Lung (tissue), 12 donors: Measurements from ENCODE around the gene DYNLRB1. TPM values are rescaled to one million over a fixed set of nuclear protein-coding genes. Genes with fewer than 3 reads are reported as not detected.

Experiments
- ATAC-seq: fragments of 200-7000 bp; cut with Tn5 transposase; one replicate; pipeline ENCODE4 v1.9.1; 2020; ENCODE audit warnings: moderate number of reproducible peaks; ENCODE audit not compliant: insufficient read depth, low FRiP score
- DNase-seq, 3 donors: peaks; one replicate each; pipeline ENCODE4 v3.0.0-alpha.2; 2013 to 2017
- H3K27ac ChIP-seq, 2 donors: one replicate each; pipeline ENCODE4 v1.5.1; 2013; ENCODE audit warnings: mild to moderate bottlenecking in 2 of 2, moderate library complexity in 2 of 2, control low read depth in 1 of 2, inconsistent platforms in 1 of 2, low read depth in 1 of 2, low read length in 1 of 2
- H3K27me3 ChIP-seq, 3 donors: one replicate each; pipeline ENCODE4 v1.5.1; 2013; ENCODE audit warnings: low read length in 2 of 3; ENCODE audit not compliant: control insufficient read depth in 3 of 3, insufficient read depth in 3 of 3
- H3K36me3 ChIP-seq, 4 donors: one replicate each; pipeline ENCODE4 v1.5.1; 2013; ENCODE audit warnings: low read length in 4 of 4, mild to moderate bottlenecking in 1 of 4, moderate library complexity in 1 of 4; ENCODE audit not compliant: control insufficient read depth in 4 of 4, insufficient read depth in 4 of 4
- H3K4me1 ChIP-seq, 5 donors: one replicate each; pipeline ENCODE4 v1.5.1; 2013; ENCODE audit warnings: low read length in 5 of 5, mild to moderate bottlenecking in 2 of 5, moderate library complexity in 1 of 5; ENCODE audit not compliant: control insufficient read depth in 5 of 5, insufficient read depth in 5 of 5
- H3K4me3 ChIP-seq: one replicate; pipeline ENCODE4 v1.5.1; 2013; ENCODE audit warnings: mild to moderate bottlenecking, control low read depth, moderate library complexity
- H3K9ac ChIP-seq, 2 donors: one replicate each; pipeline ENCODE4 v1.5.1; 2013; ENCODE audit warnings: low read length in 2 of 2, control low read depth in 1 of 2; ENCODE audit not compliant: insufficient read depth in 1 of 2
- H3K9me3 ChIP-seq, 4 donors: one replicate each; pipeline ENCODE4 v1.5.1; 2013; ENCODE audit warnings: low read length in 3 of 4, mild to moderate bottlenecking in 1 of 4, moderate library complexity in 1 of 4; ENCODE audit not compliant: control insufficient read depth in 4 of 4, insufficient read depth in 3 of 4
- WGBS, 2 donors: extraction: QIAGEN DNeasy Blood & Tissue Kit; methylation state at CpG; one replicate each; pipeline ENCODE4 v1.1.7; 2013; 5-methylcytosine and 5-hydroxymethylcytosine counted together
- polyA plus RNA-seq, 2 donors: library from polyadenylated mRNA; stranded (reverse); fragments of 200-250 nt; gene quantifications; one replicate each; pipeline ENCODE4 v1.2.1, GENCODE V29; 2013
- total RNA-seq, 2 donors: library from RNA; depleted of rRNA in 1 of 2; stranded (reverse); fragments of >200 nt in 1 of 2; gene quantifications; one replicate each; pipeline ENCODE4 v1.2.1, GENCODE V29; 2014 to 2021
- TF ChIP-seq, protein P1 (sequence below): IDR thresholded peaks from 2 replicates; pipeline ENCODE4 v1.5.1; 2012; ENCODE audit warnings: mild to moderate bottlenecking; ENCODE audit errors: control extremely low read depth, extremely low read depth
- donor health status: control.
- donor health status: control.
- donor health status: Bipolar disorder and iron deficiency.
- donor health status: healthy.
- donor health status: DM: yes; HTN: yes; CAD: no.

Gene DYNLRB1
- total and polyA plus RNA-seq, 4 donors, result 77.3 to 433 (median 156) TPM

DNA sequence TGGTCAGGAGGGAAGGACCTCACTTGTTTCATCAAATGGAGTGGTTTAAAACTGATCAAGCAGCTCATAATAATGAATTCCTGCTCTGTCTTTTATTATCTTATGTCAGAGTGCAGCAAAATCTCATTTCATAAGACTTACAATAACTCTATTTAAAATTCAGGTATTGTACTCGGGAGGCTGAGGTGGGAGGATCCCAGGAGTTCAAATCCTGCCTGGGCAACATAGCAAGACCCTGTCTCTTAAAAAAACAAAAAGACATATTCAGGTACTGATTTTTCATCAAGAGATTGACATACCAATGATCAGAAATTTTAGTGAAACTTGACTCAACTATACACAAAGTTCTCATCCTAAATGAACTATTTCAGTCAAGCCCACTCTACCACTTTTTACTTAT, 5.6 kb upstream of the DYNLRB1 start:
- WGBS, 2 donors, result 98 to 100% methylated on average over 1 of the region's 1 CpG
- H3K27me3 ChIP-seq, result no peaks in the 10 kb centered on the region
- no peaks in the 10 kb centered on the region for H3K9me3 ChIP-seq
- ATAC-seq (no peak), DNase-seq (no peak)
- TF ChIP-seq, protein P1, sequence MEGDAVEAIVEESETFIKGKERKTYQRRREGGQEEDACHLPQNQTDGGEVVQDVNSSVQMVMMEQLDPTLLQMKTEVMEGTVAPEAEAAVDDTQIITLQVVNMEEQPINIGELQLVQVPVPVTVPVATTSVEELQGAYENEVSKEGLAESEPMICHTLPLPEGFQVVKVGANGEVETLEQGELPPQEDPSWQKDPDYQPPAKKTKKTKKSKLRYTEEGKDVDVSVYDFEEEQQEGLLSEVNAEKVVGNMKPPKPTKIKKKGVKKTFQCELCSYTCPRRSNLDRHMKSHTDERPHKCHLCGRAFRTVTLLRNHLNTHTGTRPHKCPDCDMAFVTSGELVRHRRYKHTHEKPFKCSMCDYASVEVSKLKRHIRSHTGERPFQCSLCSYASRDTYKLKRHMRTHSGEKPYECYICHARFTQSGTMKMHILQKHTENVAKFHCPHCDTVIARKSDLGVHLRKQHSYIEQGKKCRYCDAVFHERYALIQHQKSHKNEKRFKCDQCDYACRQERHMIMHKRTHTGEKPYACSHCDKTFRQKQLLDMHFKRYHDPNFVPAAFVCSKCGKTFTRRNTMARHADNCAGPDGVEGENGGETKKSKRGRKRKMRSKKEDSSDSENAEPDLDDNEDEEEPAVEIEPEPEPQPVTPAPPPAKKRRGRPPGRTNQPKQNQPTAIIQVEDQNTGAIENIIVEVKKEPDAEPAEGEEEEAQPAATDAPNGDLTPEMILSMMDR, result no peak
- peaks cover 0 to 7% (median 0%) of the 10 kb centered on the region in 5 donors for H3K4me1 ChIP-seq
- H3K36me3 ChIP-seq, result peaks cover 8 to 22% (median 19%) of the 10 kb centered on the region in 4 donors
- no peak overlapping the region for H3K9ac ChIP-seq
- H3K4me3 ChIP-seq, result no peak overlapping the region
- H3K27ac ChIP-seq, result no peak overlapping the region

DNA sequence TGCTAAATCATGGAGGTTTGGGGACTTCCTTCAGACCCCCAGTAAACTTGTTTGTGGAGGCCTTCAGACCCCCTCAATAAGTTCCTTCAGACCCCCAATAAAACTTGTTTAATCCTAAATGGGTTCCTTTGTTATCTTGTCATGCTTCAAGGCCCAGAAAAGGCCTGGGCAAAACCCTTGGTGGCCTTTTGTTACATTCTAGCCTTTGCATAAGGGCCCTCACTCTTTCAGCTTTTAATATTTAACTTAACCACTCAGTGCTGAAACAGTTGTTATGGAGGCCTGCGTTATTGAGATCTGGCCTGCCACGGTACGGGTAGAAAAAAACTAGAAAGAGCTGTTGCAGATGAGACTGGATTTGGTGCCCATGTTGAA, 4.3 kb upstream of the DYNLRB1 start:
- H3K4me1 ChIP-seq, result peaks cover 0 to 8% (median 0%) of the 10 kb centered on the region in 5 donors
- no peak overlapping the region for H3K4me3 ChIP-seq
- ATAC-seq (no peak), DNase-seq (peak in 2 of 3 donors; percentile 29 to 38)
- H3K27me3 ChIP-seq, result no peaks in the 10 kb centered on the region
- TF ChIP-seq, protein P1, result no peak
- no peaks in the 10 kb centered on the region for H3K9me3 ChIP-seq
- H3K27ac ChIP-seq, result no peak overlapping the region
- no peak overlapping the region for H3K9ac ChIP-seq
- peaks cover 4 to 13% (median 11%) of the 10 kb centered on the region in 4 donors for H3K36me3 ChIP-seq
- 78 to 90% methylated on average over 3 of the region's 3 CpGs for WGBS, 2 donors

DNA sequence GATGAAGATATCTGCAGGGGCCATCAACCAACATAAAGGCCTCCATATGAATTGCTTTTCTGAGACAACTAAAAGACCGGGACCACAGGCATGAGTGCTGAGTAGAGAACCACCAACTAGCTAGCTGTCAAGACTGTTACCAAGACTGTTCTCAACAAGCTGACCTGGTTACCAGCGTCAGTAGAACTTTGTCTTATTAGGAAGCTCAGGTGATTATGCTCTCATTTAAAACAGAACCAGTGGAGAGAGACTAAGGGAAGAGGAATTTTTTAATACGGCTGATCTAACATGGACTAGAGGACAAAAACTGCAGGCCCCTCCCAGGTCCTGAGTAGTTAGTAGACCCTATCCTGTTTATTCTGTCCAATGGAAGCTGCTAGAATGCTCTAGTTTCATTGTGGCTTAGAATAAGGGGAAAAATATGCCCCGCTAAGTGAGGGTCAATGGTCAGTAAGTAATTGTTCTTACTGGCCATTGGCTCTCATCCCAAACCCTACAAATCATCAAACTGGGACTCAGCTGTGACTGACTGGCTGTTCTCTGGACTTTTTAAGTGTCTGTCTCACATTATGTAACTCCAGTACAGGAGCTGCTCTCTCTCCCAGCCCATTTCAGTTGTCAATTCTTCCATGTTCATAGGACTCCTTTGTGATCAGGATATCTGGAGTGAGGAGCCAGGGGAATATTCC, 3.8 kb upstream of the DYNLRB1 start:
- H3K9me3 ChIP-seq, result no peaks in the 10 kb centered on the region
- peaks cover 4 to 13% (median 11%) of the 10 kb centered on the region in 4 donors for H3K36me3 ChIP-seq
- ATAC-seq (no peak), DNase-seq (no peak)
- H3K27me3 ChIP-seq, result no peaks in the 10 kb centered on the region
- H3K9ac ChIP-seq, result no peak overlapping the region
- H3K27ac ChIP-seq, result peak overlapping the region in 1 of 2 donors; percentile 39
- peaks cover 0 to 8% (median 0%) of the 10 kb centered on the region in 5 donors for H3K4me1 ChIP-seq
- H3K4me3 ChIP-seq, result no peak overlapping the region
- TF ChIP-seq, protein P1, result no peak
- 85 to 89% methylated on average over 4 of the region's 4 CpGs for WGBS, 2 donors
